ENCODE measurements around the gene MLPH. TPM values are rescaled to one million over a fixed set of nuclear protein-coding genes. Genes with fewer than 3 reads are reported as not detected.

The MLPH gene
- total RNA-seq, 1 donor from 2014 or later = not detected

GRCh38 chr2:237576974-237577373, 89.9 kb downstream of the MLPH start:
- H3K27ac Mint-ChIP-seq = no peak overlapping the region
- H3K27me3 Mint-ChIP-seq (ENCODE audit: low read depth) = no peaks in the 10 kb centered on the region
- no peaks in the 10 kb centered on the region for H3K9me3 Mint-ChIP-seq
- H3K36me3 Mint-ChIP-seq (ENCODE audit: low read depth) = no peaks in the 10 kb centered on the region
- no peak for DNase-seq (ENCODE audit: low spot score)
- intact Hi-C loops (cut with micrococcal nuclease) = no loop called here
- no peak overlapping the region for H3K4me3 Mint-ChIP-seq (ENCODE audit: low read depth)
- H3K4me1 Mint-ChIP-seq (ENCODE audit: low read depth) = no peaks in the 10 kb centered on the region

GRCh38 chr2:237577458-237577857, 90.4 kb downstream of the MLPH start:
- H3K9me3 Mint-ChIP-seq = no peaks in the 10 kb centered on the region
- no peak overlapping the region for H3K27ac Mint-ChIP-seq
- no peaks in the 10 kb centered on the region for H3K36me3 Mint-ChIP-seq (ENCODE audit: low read depth)
- no peaks in the 10 kb centered on the region for H3K27me3 Mint-ChIP-seq (ENCODE audit: low read depth)
- DNase-seq (ENCODE audit: low spot score) = no peak
- intact Hi-C loops (cut with micrococcal nuclease) = no loop called here
- no peak overlapping the region for H3K4me3 Mint-ChIP-seq (ENCODE audit: low read depth)
- no peaks in the 10 kb centered on the region for H3K4me1 Mint-ChIP-seq (ENCODE audit: low read depth)

GRCh38 chr2:237577956-237578870, 91.2 kb downstream of the MLPH start:
- intact Hi-C loops (cut with micrococcal nuclease) = no loop called here
- no peaks in the 10 kb centered on the region for H3K27me3 Mint-ChIP-seq (ENCODE audit: low read depth)
- no peaks in the 10 kb centered on the region for H3K36me3 Mint-ChIP-seq (ENCODE audit: low read depth)
- H3K4me3 Mint-ChIP-seq (ENCODE audit: low read depth) = no peak overlapping the region
- no peak overlapping the region for H3K27ac Mint-ChIP-seq
- no peaks in the 10 kb centered on the region for H3K4me1 Mint-ChIP-seq (ENCODE audit: low read depth)
- no peaks in the 10 kb centered on the region for H3K9me3 Mint-ChIP-seq
- DNase-seq (ENCODE audit: low spot score) = no peak

GRCh38 chr2:237581326-237581725, 94.3 kb downstream of the MLPH start:
- DNase-seq (ENCODE audit: low spot score) = no peak
- Mint-ChIP-seq H3K27ac (no peak overlapping the region), H3K36me3 (ENCODE audit: low read depth) (no peaks in the 10 kb centered on the region), H3K9me3 (no peaks in the 10 kb centered on the region), H3K4me3 (ENCODE audit: low read depth) (no peak overlapping the region), H3K4me1 (ENCODE audit: low read depth) (no peaks in the 10 kb centered on the region), H3K27me3 (ENCODE audit: low read depth) (no peaks in the 10 kb centered on the region)
- intact Hi-C loops (cut with micrococcal nuclease) = loop anchor here (2.0 kb wide), 1 partner anchor 163 kb away; no protein-coding TSS in a partner anchor

GRCh38 chr2:237581751-237582746, 95.0 kb downstream of the MLPH start:
- H3K27ac Mint-ChIP-seq = no peak overlapping the region

GRCh38 chr2:237583385-237584295, 96.6 kb downstream of the MLPH start:
- DNase-seq (ENCODE audit: low spot score) = no peak
- no peak overlapping the region for H3K4me3 Mint-ChIP-seq (ENCODE audit: low read depth)
- no peak overlapping the region for H3K27ac Mint-ChIP-seq
- intact Hi-C loops (cut with micrococcal nuclease) = no loop called here
- no peaks in the 10 kb centered on the region for H3K4me1 Mint-ChIP-seq (ENCODE audit: low read depth)
- no peaks in the 10 kb centered on the region for H3K9me3 Mint-ChIP-seq
- no peaks in the 10 kb centered on the region for H3K36me3 Mint-ChIP-seq (ENCODE audit: low read depth)
- peaks cover 14% of the 10 kb centered on the region for H3K27me3 Mint-ChIP-seq (ENCODE audit: low read depth)

More at GRCh38 chr2:237581751-237582746, 95.0 kb downstream of the MLPH start:
- no peak overlapping the region for H3K4me3 Mint-ChIP-seq (ENCODE audit: low read depth)
- H3K9me3 Mint-ChIP-seq = no peaks in the 10 kb centered on the region
- peak; percentile 23 for DNase-seq (ENCODE audit: low spot score)
- H3K4me1 Mint-ChIP-seq (ENCODE audit: low read depth) = no peaks in the 10 kb centered on the region
- H3K36me3 Mint-ChIP-seq (ENCODE audit: low read depth) = no peaks in the 10 kb centered on the region
- intact Hi-C loops (cut with micrococcal nuclease) = loop anchor here (2.0 kb wide), 1 partner anchor 163 kb away; no protein-coding TSS in a partner anchor
- peaks cover 6% of the 10 kb centered on the region for H3K27me3 Mint-ChIP-seq (ENCODE audit: low read depth)

GRCh38 chr2:237585590-237586221, 98.7 kb downstream of the MLPH start:
- intact Hi-C loops (cut with micrococcal nuclease) = no loop called here
- DNase-seq (ENCODE audit: low spot score) = no peak

GRCh38 chr2:237588044-237588696, 101.1 kb downstream of the MLPH start:
- Mint-ChIP-seq H3K4me1 (ENCODE audit: low read depth) (peaks cover 5% of the 10 kb centered on the region), H3K9me3 (no peaks in the 10 kb centered on the region), H3K36me3 (ENCODE audit: low read depth) (no peaks in the 10 kb centered on the region), H3K4me3 (ENCODE audit: low read depth) (no peak overlapping the region), H3K27ac (no peak overlapping the region), H3K27me3 (ENCODE audit: low read depth) (peaks cover 20% of the 10 kb centered on the region)
- DNase-seq (ENCODE audit: low spot score) = no peak
- intact Hi-C loops (cut with micrococcal nuclease) = no loop called here

More at GRCh38 chr2:237585590-237586221, 98.7 kb downstream of the MLPH start:
- no peaks in the 10 kb centered on the region for H3K9me3 Mint-ChIP-seq
- no peaks in the 10 kb centered on the region for H3K36me3 Mint-ChIP-seq (ENCODE audit: low read depth)
- H3K4me1 Mint-ChIP-seq (ENCODE audit: low read depth) = no peaks in the 10 kb centered on the region
- peaks cover 20% of the 10 kb centered on the region for H3K27me3 Mint-ChIP-seq (ENCODE audit: low read depth)
- no peak overlapping the region for H3K27ac Mint-ChIP-seq
- no peak overlapping the region for H3K4me3 Mint-ChIP-seq (ENCODE audit: low read depth)

GRCh38 chr2:237590272-237591140, 103.5 kb downstream of the MLPH start, which contains the start of gene RAB17:
Gene RAB17 (minus strand): TSS chr2:237590734. CDS start chr2:237586154, 4,580 bp downstream.
- Mint-ChIP-seq H3K9me3 (no peaks in the 10 kb centered on the region), H3K4me3 (ENCODE audit: low read depth) (no peak within 1 kb of the TSS)

GRCh38 chr2:237591141-237591881, 104.3 kb downstream of the MLPH start:
- no peaks in the 10 kb centered on the region for H3K9me3 Mint-ChIP-seq
- no peak overlapping the region for H3K27ac Mint-ChIP-seq
- intact Hi-C loops (cut with micrococcal nuclease) = no loop called here
- peaks cover 20% of the 10 kb centered on the region for H3K27me3 Mint-ChIP-seq (ENCODE audit: low read depth)
- no peak for DNase-seq (ENCODE audit: low spot score)
- H3K4me1 Mint-ChIP-seq (ENCODE audit: low read depth) = peaks cover 5% of the 10 kb centered on the region
- H3K36me3 Mint-ChIP-seq (ENCODE audit: low read depth) = no peaks in the 10 kb centered on the region
- no peak overlapping the region for H3K4me3 Mint-ChIP-seq (ENCODE audit: low read depth)

More at GRCh38 chr2:237590272-237591140, 103.5 kb downstream of the MLPH start, which contains the start of gene RAB17:
- DNase-seq (ENCODE audit: low spot score) = no peak
- H3K27me3 Mint-ChIP-seq (ENCODE audit: low read depth) = peaks cover 20% of the 10 kb centered on the region
- no peaks in the 10 kb centered on the region for H3K36me3 Mint-ChIP-seq (ENCODE audit: low read depth)
- H3K27ac Mint-ChIP-seq = no peak within 1 kb of the TSS
- H3K4me1 Mint-ChIP-seq (ENCODE audit: low read depth) = peaks cover 5% of the 10 kb centered on the region
- intact Hi-C loops (cut with micrococcal nuclease) = no loop called here
